Right lung (tissue), 10 donors: ENCODE results near the gene ARF1. TPM values are rescaled to one million over a fixed set of nuclear protein-coding genes. Genes with fewer than 3 reads are reported as not detected.

Experiments
- DNase-seq, 2 donors: peaks; one replicate each; pipeline ENCODE4 v3.0.0-alpha.2; 2013
- long read RNA-seq, 8 donors: transcript quantifications; one replicate each; lab custom pipeline, GENCODE V29; 2026
- polyA plus RNA-seq, 5 donors: library from polyadenylated mRNA; unstranded; fragments of 120-200 nt; gene quantifications; one replicate each; pipeline versions ENCODE4 v1.2.1 to v1.2.3, GENCODE V29; 2013; ENCODE audit warnings: inconsistent platforms in 1 of 5, low replicate concordance in 1 of 5; ENCODE audit not compliant: insufficient read length in 5 of 5, insufficient read depth in 1 of 5

Gene ARF1
- polyA plus RNA-seq = 100 to 1,000 TPM; 258 to 388 (median 282) TPM
- long read RNA-seq, donor 1, transcript ARF1-213 (5 exons, 1,972 nt) = minor isoform, 5 of 356 reads
- long read RNA-seq, donor 1, transcript ARF1-201 (5 exons, 1,888 nt) = major isoform, 192 of 356 reads
- long read RNA-seq, donor 1, partial matches to known transcripts = 150 of 356 reads
- long read RNA-seq, donor 1, other reads (novel, unspliced or antisense) = 6 of 356 reads
- long read RNA-seq, donor 2, transcript ARF1-213 (5 exons, 1,972 nt) = minor isoform, 5 of 107 reads
- long read RNA-seq, donor 2, transcript ARF1-201 (5 exons, 1,888 nt) = major isoform, 91 of 107 reads
- long read RNA-seq, donor 2, partial matches to known transcripts = 10 of 107 reads
- long read RNA-seq, donor 2, other reads (novel, unspliced or antisense) = 0 of 107 reads
- long read RNA-seq, donor 3, transcript ARF1-213 (5 exons, 1,972 nt) = minor isoform, 7 of 149 reads
- long read RNA-seq, donor 3, transcript ARF1-201 (5 exons, 1,888 nt) = major isoform, 120 of 149 reads
- long read RNA-seq, donor 3, partial matches to known transcripts = 21 of 149 reads
- long read RNA-seq, donor 3, other reads (novel, unspliced or antisense) = 0 of 149 reads
- long read RNA-seq, donor 4, transcript ARF1-201 (5 exons, 1,888 nt) = major isoform, 79 of 108 reads
- long read RNA-seq, donor 4, partial matches to known transcripts = 24 of 108 reads
- long read RNA-seq, donor 4, other reads (novel, unspliced or antisense) = 0 of 108 reads
- long read RNA-seq, donor 5, transcript ARF1-201 (5 exons, 1,888 nt) = major isoform, 172 of 363 reads
- long read RNA-seq, donor 5, partial matches to known transcripts = 177 of 363 reads
- long read RNA-seq, donor 5, other reads (novel, unspliced or antisense) = 11 of 363 reads
- long read RNA-seq, donor 6, transcript ARF1-201 (5 exons, 1,888 nt) = major isoform, 193 of 249 reads
- long read RNA-seq, donor 6, transcript ARF1-213 (5 exons, 1,972 nt) = minor isoform, 13 of 249 reads
- long read RNA-seq, donor 6, partial matches to known transcripts = 39 of 249 reads
- long read RNA-seq, donor 6, other reads (novel, unspliced or antisense) = 0 of 249 reads
- long read RNA-seq, donor 7, transcript ARF1-213 (5 exons, 1,972 nt) = minor isoform, 7 of 226 reads
- long read RNA-seq, donor 7, transcript ARF1-201 (5 exons, 1,888 nt) = major isoform, 159 of 226 reads
- long read RNA-seq, donor 7, partial matches to known transcripts = 60 of 226 reads
- long read RNA-seq, donor 7, other reads (novel, unspliced or antisense) = 0 of 226 reads
- long read RNA-seq, donor 8, transcript ARF1-201 (5 exons, 1,888 nt) = major isoform, 68 of 80 reads
- long read RNA-seq, donor 8, partial matches to known transcripts = 7 of 80 reads
- long read RNA-seq, donor 8, other reads (novel, unspliced or antisense) = 0 of 80 reads

- DNase-seq = peak; percentile 96 to 98
These were observed at the start of gene ARF1 for GRCh38 chr1:228082214-228082917. ARF1 (plus strand) TSS chr1:228082708; CDS start chr1:228097115, 14,407 bp downstream.

DNA sequence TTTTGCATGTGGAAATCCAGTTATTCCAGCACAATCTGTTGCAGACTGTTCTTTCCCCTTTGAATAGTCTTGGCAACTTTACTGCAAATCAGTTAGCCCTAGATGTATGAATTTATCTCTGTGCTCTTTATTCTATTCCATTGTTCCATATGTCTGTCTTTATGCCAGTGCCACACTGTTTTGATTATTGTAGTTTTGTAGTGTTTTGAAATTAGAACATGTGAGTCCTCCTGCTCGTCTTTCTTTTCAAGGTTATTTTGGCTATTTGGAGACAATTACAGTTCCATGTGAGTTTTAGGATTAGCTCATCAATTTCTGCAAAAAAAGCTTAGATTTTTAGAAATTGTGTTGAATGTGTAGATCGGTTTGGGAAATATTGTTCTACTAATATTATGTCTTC is 49.1 kb upstream of the ARF1 start:
- no peak for DNase-seq

DNA sequence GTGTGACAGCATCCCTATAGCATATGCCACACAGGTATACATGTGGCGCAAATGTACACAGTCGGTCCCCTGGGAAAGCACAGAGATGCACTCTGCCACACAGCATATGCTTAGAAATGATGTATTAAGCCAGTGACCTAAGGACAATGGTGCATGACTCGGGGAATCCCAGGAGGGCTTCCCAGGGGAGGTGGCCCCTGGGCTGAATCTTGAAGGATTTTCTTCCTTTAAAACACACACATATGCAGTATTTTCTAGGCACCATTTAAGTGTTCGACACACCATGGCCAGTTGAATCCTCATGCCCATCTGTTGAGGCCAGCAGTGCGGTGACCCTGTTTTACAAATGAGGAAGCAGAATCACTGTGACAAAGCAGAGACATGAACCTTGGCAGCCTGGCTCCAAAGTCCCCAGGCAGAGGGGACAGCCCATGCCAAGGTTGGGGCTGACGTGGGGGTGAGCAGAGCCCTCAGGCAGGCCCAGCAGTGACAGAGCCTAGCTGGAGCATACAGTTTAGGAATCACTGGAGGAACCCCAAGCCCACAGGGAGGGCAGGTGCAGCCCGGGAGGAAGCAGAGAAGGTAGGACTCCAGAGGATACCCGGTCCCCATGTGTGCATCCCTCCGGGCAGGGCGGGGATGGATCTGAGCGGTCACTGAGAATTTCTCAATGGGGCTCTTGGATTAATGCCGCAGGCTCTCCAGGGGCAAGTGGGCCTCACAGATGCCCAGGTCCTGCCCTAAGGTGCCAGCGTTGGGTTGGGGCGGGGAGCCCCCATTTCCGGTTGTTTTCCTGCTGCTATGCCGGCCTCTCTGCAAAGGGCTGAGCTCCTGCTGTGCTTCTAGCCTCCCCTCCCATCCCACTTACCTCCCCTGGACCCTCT is 47.3 kb upstream of the ARF1 start:
- no peak for DNase-seq

DNA sequence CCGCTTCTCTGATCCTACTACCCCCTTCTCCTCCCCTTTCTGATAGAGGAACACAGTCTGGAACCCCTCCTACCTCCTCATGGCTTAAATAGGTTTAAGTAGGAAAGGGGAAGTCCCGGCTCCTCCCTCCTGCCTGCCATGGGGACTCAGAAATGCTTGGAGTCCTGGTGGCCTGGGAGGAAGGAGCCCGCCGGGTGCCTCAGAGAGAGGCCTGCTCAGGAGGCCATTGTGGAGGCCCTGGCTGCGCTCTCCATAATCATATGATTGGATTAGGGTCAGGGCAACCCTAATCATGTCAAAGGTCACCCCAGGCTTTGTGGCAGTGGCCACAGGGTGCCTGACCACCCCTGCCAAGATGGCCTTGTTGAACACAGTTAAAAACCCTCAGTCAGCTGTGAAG is 46.7 kb upstream of the ARF1 start:
- DNase-seq = no peak

- DNase-seq = no peak
These were observed 45.7 kb upstream of the ARF1 start for GRCh38 chr1:228036701-228037231.

- DNase-seq = no peak
These were observed 44.8 kb upstream of the ARF1 start for GRCh38 chr1:228037401-228038386.

DNA sequence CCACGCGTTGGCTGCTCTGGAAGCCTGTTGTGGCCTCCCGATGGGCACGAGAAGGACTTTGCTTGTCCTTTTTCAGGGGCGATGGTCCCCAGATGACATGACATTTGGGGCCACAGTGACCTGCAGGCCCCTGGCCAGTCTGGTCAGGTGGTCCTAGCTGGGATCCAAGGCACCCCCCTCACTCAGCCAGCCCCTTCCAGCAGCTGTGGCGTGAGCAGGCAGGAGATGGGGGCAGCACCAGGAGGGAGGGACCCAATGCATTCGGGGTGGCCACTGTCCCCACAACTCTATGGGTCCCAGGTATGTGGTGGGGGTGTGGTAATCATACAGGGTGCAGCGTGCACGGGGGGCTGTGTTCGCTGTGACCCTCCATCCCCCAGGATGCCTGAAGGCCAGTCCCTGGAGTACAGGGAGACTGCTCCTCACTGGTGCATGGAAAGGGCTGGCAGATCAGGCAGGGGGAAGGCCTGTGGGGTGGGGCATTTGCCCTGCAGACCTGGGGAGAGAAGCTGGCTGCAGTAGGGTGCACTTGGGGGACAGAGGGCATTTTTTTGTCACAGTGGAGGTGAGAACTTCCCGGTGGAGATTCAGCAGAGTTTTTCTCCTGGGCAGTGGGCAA is 44.0 kb upstream of the ARF1 start:
- DNase-seq = no peak

- DNase-seq = no peak
These were observed 43.3 kb upstream of the ARF1 start for GRCh38 chr1:228039006-228039903.

- no peak for DNase-seq
These were observed 42.5 kb upstream of the ARF1 start for GRCh38 chr1:228039986-228040385.

- DNase-seq = no peak
These were observed 41.2 kb upstream of the ARF1 start for GRCh38 chr1:228041316-228041715.

GRCh38 chr1:228042508-228042907 is 40.0 kb upstream of the ARF1 start:
- no peak for DNase-seq

DNA sequence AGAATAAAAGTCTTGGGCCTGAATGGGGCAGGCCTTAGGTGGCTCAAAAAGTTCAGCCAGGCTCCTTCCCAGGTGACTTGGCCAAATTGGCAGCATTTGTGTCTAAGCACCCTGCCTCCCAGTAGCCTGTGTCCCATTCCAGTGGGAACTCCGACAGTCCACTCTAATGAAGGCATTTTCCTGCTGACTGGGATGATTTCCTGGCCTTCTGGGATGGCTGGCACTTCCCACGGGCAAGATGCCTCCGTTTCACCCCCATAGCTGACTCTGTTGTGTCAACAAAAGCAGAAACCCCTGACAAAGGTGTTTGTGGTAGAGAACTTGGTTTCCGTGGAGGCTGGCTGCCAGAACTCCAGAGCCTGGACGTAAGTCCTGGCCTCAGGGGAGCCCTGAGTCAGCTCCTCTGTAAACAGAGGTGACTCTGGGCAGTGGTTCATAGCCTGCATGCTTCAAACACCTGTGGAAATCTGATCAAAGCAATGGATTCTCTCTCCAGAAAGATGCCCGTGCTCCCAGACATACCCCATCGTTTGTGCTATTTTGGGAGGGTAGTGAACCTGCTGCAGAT is 39.1 kb upstream of the ARF1 start:
- DNase-seq = no peak

DNA sequence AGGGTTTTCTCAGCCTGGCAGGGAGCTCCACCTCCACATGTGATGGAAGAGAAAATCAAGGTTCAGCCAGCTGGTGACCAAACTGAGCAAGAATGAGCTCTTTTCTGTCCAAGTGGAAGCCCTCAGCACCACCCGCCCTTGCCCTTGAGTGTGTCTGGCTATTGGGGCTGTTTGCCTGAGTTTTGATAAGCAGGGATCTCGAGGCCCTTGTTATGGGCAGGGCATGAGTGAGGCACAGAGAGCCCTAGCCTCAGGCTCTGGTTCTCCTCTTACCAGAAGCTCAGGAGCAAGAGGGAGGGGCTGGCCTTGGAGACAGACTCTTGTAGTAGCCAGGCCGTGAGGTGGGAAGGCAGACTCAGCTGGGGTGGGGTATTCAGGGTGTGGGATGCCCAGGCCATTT is 37.5 kb upstream of the ARF1 start:
- peak; percentile 19 to 29 for DNase-seq

DNA sequence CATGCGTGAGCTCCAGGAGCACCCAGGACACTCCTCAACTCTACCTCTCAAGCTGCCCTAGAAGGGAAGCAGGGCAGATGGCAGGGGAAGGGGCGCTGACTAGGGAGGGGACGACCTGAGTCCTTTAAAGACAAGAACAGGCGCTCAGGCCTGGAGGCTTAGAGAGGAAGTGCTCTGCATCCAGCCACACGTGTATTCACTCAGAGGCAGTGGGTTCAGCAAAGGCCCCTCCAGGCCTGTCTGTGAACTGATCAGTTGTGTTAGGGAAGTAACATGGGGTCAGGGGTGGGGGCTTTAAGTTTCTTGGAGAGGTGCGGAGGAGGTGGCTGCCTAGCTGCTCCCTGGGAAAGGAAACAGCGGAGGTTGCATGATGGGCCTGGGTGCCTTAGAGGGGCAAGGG is 37.1 kb upstream of the ARF1 start:
- no peak for DNase-seq

DNA sequence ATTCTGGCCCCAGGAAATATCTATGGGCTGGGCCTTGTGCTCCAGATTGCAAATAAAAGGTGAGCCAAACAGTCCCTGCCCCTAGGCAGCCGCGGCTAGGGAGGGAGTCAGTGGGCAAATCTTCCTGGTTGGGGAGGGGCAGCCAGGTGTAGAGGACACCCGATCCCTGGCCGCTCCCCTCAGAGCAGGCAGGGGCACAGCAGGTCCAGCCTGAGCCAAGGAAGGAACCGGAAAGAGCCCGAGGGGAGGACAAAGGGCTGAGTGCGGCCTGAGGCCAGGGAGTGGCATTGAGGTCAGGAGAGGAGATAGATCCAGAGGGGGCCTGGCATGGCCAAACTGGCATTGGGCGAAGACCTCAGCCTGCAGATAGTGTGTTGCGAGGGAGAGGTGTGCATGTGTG is 36.6 kb upstream of the ARF1 start:
- no peak for DNase-seq

DNA sequence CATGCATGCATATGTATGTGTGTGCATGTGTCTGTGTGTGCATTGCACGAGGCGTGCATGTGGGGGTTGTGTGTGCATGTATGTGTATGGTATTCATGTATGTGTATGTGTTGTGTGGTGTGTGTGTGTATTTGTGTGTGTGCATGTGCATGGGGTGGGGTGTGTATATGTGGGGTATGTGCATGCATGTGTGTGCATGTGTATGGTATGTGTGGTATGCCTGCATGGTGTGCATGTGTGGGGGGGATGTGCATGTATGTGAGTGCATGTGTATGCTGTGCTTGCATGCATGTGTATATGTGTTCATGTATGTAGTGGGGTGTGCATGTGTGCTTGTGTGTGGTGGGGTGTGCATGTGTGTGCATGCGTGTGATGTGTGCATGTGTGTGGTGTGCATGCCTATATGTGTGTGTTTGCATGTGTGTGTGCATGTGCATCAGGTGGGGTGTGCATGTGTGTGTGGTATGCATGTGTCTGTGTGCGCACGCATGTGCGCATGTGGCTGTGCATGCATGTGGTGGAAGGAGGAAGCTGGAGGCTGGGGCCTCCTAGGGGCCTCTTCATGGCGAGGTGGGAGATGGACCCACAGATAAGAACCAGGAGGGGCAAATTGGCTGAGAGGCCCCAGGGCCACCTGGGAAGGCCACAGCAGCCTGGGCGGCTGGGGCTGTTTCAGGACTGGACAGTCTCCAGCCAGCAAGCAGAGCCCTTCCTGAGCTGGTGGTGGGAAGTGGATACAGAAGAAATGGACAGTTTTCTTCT is 35.9 kb upstream of the ARF1 start:
- DNase-seq = no peak
